Measurements from ENCODE around the gene IL6R.

The IL6R gene

GRCh38 chr1:154474802-154475201 lies 69.7 kb downstream of the IL6R start:
- TF ChIP-seq ESRRG (CRISPR knock-in tag; IDR thresholded peaks at IDR 0.05) (no peak), CREB5 (CRISPR knock-in tag; IDR thresholded peaks at IDR 0.05; ENCODE audit: low read depth) (no peak), CSRNP3 (CRISPR knock-in tag; IDR thresholded peaks at IDR 0.05) (no peak), ZNF70 (CRISPR knock-in tag; IDR thresholded peaks at IDR 0.05) (no peak)
- ATAC-seq: peak; percentile 34

- TF ChIP-seq SNAI2 (CRISPR knock-in tag; IDR thresholded peaks at IDR 0.05) (no peak), BACH2 (CRISPR knock-in tag; IDR thresholded peaks at IDR 0.05; ENCODE audit: borderline replicate concordance) (no peak), TSHZ2 (CRISPR knock-in tag; IDR thresholded peaks at IDR 0.05) (no peak), ISL1 (CRISPR knock-in tag; IDR thresholded peaks at IDR 0.05) (no peak), ARNTL (CRISPR knock-in tag; IDR thresholded peaks at IDR 0.05; ENCODE audit: borderline replicate concordance, low read depth) (no peak)
- no peak for ATAC-seq
These were observed 71.6 kb downstream of the IL6R start for GRCh38 chr1:154476791-154477190.

- no peak for ATAC-seq
- no peak for TF ChIP-seq CREB5 (CRISPR knock-in tag; IDR thresholded peaks at IDR 0.05; ENCODE audit: low read depth)
- no peak for TF ChIP-seq SNAI2 (CRISPR knock-in tag; IDR thresholded peaks at IDR 0.05)
- no peak for TF ChIP-seq ZNF8 (CRISPR knock-in tag; IDR thresholded peaks at IDR 0.05)
- no peak for TF ChIP-seq TOX (CRISPR knock-in tag; IDR thresholded peaks at IDR 0.05; ENCODE audit: borderline replicate concordance)
- TF ChIP-seq ARNTL (CRISPR knock-in tag; IDR thresholded peaks at IDR 0.05; ENCODE audit: borderline replicate concordance, low read depth): no peak
- no peak for TF ChIP-seq PATZ1 (CRISPR knock-in tag; IDR thresholded peaks at IDR 0.05; ENCODE audit: borderline replicate concordance)
- TF ChIP-seq ZNF70 (CRISPR knock-in tag; IDR thresholded peaks at IDR 0.05): no peak
- no peak for TF ChIP-seq ZC3H10 (CRISPR knock-in tag; IDR thresholded peaks at IDR 0.05)
- no peak for TF ChIP-seq ISL1 (CRISPR knock-in tag; IDR thresholded peaks at IDR 0.05)
- TF ChIP-seq ZFP30 (CRISPR knock-in tag; IDR thresholded peaks at IDR 0.05): no peak
- no peak for TF ChIP-seq POU6F1 (CRISPR knock-in tag; IDR thresholded peaks at IDR 0.05; ENCODE audit: borderline replicate concordance, low read depth)
- no peak for TF ChIP-seq ZFP3 (CRISPR knock-in tag; IDR thresholded peaks at IDR 0.05)
- TF ChIP-seq GLIS3 (CRISPR knock-in tag; IDR thresholded peaks at IDR 0.05): no peak
- TF ChIP-seq BACH2 (CRISPR knock-in tag; IDR thresholded peaks at IDR 0.05; ENCODE audit: borderline replicate concordance): no peak
- no peak for TF ChIP-seq OSR1 (CRISPR knock-in tag; IDR thresholded peaks at IDR 0.05)
- no peak for TF ChIP-seq TSHZ2 (CRISPR knock-in tag; IDR thresholded peaks at IDR 0.05)
These were observed 72.9 kb downstream of the IL6R start for GRCh38 chr1:154478013-154478412.

Data from SK-N-SH treated with all-trans-retinoic acid at 6 μM for 48 hours (cell line).